Mucosa of stomach (tissue), 1 donor: ENCODE measurements around the gene UQCRHL.
A peak's percentile ranks its signal among the peaks of the same experiment; 100 is the strongest.
"Not testable (repeated sequence)": the region's sequence is repeated elsewhere in the genome, so short reads cannot be mapped to it uniquely, and the experiment has no call there.

Experiments
- H3K27me3 ChIP-seq: one replicate; pipeline ENCODE4 v1.7.0; 2013; ENCODE audit warnings: mild to moderate bottlenecking, low read length; ENCODE audit not compliant: control insufficient read depth, insufficient read depth
- H3K36me3 ChIP-seq: one replicate; pipeline ENCODE4 v1.7.0; 2013; ENCODE audit warnings: low read length; ENCODE audit not compliant: control insufficient read depth, insufficient read depth
- H3K4me1 ChIP-seq: one replicate; pipeline ENCODE4 v1.7.0; 2013; ENCODE audit warnings: mild to moderate bottlenecking, low read length; ENCODE audit not compliant: control insufficient read depth, insufficient read depth
- H3K4me3 ChIP-seq: one replicate; pipeline ENCODE4 v1.7.0; 2013; ENCODE audit warnings: low read length
- H3K9ac ChIP-seq: one replicate; pipeline ENCODE4 v1.7.0; 2013; ENCODE audit warnings: mild to moderate bottlenecking, low read length, moderate library complexity
- H3K9me3 ChIP-seq: one replicate; pipeline ENCODE4 v1.7.0; 2013; ENCODE audit warnings: mild to moderate bottlenecking, low read length, moderate library complexity; ENCODE audit not compliant: control insufficient read depth
- donor health status: Pancreatic carcinoma.

UQCRHL gene

DNA sequence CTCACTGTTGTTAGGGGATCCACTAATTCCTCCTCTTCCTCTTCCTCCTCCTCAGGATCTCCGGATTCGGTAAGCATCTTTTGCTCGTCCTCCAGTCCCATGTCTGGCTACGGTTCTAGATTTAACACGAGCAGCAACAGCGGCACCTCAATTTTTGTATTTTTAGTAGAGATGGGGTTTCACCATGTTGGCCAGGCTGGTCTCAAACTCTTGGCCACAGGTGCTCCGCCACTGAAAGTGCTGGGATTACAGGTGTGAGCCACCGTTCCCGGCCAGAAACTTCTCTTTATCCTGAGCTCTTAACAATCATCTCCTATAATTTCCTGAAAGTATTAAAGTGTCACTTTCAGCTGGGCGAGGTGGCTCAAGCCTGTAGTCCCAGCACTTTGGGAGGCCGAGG is at the start of gene UQCRHL:
Gene UQCRHL, minus strand, starts transcription at position 101 of the 400 bp plus-strand sequence. Its CDS starts 0 bp downstream, at position 101.
- H3K36me3 ChIP-seq, H3K9ac ChIP-seq, H3K9me3 ChIP-seq, H3K4me3 ChIP-seq, H3K27me3 ChIP-seq: not testable (repeated sequence)
- peaks cover 11% of the 10 kb centered on the region for H3K4me1 ChIP-seq

GRCh38 chr1:15856888-15857287 is 49.4 kb upstream of the UQCRHL start:
- Histone ChIP-seq H3K4me1 (peaks cover 3% of the 10 kb centered on the region), H3K27me3 (no peaks in the 10 kb centered on the region), H3K36me3 (no peaks in the 10 kb centered on the region), H3K9me3 (no peaks in the 10 kb centered on the region), H3K4me3 (no peak overlapping the region), H3K9ac (no peak overlapping the region)

DNA sequence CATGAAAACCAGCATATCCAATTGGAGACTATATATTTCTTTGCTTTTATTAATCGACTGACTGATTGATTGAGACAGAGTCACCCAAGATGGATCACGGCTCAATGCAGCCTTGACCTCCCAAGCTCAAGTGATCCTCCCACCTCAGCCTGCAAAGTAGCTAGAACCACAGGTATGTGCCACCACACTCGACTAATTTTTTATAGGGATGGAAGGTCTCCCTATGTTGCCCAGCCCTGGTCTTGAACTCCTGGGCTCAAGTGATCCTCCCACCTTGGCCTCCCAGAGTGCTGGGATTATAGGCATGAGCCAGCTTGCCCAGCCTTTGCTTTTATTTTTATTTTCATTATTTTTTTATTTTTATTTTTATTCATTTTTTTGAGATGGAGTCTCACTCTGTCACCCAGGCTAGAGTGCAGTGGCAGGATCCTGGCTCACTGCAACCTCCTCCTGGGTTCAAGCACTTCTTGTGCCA is 45.4 kb upstream of the UQCRHL start:
- H3K9me3 ChIP-seq: no peaks in the 10 kb centered on the region
- H3K4me1 ChIP-seq: peaks cover 7% of the 10 kb centered on the region
- no peaks in the 10 kb centered on the region for H3K36me3 ChIP-seq
- H3K4me3 ChIP-seq: no peak overlapping the region
- no peak overlapping the region for H3K9ac ChIP-seq
- H3K27me3 ChIP-seq: no peaks in the 10 kb centered on the region

- no peaks in the 10 kb centered on the region for H3K27me3 ChIP-seq
- no peak overlapping the region for H3K4me3 ChIP-seq
- no peaks in the 10 kb centered on the region for H3K36me3 ChIP-seq
- H3K9me3 ChIP-seq: no peaks in the 10 kb centered on the region
- no peak overlapping the region for H3K9ac ChIP-seq
- peaks cover 7% of the 10 kb centered on the region for H3K4me1 ChIP-seq
Measured at GRCh38 chr1:15852036-15852827, 44.8 kb upstream of the UQCRHL start.

DNA sequence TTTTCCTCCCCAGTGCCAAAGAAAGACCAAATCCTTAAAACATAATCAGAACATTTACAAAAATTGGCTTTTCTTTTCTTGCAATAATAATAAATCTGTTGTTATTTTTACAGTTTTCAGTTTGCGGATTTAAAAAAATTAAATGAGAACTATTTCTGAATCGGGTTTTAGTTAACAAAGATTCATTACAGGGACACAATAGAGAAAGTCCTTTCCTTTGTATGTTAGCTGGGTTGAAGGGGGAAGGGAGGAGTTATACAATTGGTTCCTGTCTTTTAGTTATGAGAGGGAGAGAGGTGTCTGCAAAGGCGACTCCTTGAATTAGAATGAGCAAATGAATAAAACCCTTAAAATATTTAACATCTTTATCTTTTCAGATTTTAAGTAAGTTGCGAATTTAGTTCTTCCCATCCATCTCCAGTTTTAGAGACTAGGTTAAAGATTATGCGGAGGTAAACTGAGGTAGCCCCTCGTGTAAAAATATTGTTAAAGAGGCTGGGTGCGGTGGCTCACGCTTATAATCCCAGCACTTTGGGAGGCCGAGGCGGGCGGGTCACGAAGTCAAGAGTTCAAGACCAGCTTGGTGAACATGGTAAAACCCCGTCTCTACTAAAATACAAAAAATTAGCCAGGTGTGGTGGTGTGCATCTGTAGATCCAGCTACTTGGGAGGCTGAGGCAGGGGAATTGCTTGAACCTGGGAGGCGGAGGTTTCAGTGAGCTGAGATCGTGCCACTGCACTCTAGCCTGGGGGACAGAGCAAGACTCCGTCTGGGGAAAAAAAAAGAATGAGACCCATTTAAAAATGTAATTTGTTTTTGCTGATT is 44.0 kb upstream of the UQCRHL start:
- Histone ChIP-seq H3K4me1 (peaks cover 4% of the 10 kb centered on the region), H3K4me3 (no peak overlapping the region), H3K9ac (no peak overlapping the region), H3K36me3 (no peaks in the 10 kb centered on the region), H3K9me3 (no peaks in the 10 kb centered on the region), H3K27me3 (no peaks in the 10 kb centered on the region)

GRCh38 chr1:15850471-15851001 is 43.1 kb upstream of the UQCRHL start:
- Histone ChIP-seq H3K4me3 (no peak overlapping the region), H3K36me3 (no peaks in the 10 kb centered on the region), H3K4me1 (peaks cover 5% of the 10 kb centered on the region), H3K9ac (no peak overlapping the region), H3K27me3 (no peaks in the 10 kb centered on the region), H3K9me3 (no peaks in the 10 kb centered on the region)

DNA sequence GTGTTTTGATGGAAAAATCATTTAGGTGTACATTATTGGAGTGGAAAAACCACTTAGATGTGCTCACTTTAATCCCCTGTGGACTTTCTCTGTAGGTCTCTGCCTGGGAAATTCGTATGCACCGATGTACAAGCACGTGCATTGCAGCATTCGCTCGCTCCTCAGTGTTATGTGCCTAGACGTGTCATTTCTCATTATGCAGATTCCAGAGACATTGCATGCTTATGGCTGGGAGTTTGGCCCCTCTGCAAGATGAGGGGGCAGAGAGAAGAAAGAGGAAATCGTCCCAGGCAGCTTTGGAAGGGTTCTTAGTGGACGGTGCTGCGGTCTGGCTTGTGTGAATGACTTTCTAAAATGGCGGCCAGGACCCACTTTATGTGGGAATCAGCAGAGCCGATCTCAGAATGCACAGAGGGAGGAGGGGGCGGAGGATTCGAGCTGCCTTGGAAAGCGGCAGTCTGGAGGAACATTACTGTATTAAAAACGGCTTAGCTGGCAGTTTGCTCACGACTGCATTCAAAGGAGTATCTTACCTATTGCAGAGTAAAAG is 42.4 kb upstream of the UQCRHL start:
- Histone ChIP-seq H3K9ac (peak overlapping the region; percentile 94), H3K9me3 (no peaks in the 10 kb centered on the region), H3K4me3 (peak overlapping the region; percentile 80), H3K36me3 (no peaks in the 10 kb centered on the region), H3K4me1 (peaks cover 9% of the 10 kb centered on the region), H3K27me3 (no peaks in the 10 kb centered on the region)

DNA sequence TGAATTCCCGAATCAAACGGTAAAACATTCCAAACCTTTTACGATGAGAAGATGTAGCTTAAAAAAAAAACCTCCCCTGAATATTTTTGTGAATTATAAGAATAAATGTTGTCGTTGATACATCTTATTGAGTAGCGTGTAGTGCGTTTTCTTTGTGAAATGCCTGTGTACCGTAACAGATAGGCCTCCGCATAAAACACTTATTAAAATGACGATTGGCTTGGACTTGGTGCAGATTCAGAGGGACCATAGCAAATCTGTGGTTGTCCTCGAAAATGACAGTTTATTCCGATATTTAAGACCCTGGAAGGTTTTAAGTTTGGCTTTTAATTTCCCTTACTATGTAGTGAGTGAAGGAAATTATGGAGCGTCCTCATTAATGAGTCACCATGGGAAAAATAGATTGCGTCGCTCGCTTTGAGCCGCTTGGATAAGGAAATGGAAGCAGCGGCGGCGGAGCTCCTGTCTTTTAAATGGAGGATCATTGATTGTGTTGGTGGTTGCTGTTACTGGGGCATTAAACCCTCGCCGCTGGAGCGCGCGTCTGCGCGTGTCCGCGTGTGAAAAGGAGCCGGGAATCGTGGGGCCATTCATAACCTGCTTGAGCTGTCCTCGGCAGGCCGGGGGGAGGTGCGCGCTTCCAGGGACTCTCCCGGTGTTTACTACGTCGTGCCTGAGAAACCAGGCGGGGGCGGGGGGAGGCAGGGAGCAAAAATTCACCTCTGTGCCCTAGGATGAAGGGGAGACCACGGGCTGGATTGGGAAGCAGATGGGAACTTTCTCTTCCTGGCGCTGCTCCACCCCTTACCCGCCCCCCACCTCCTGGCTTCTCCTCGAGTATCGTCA is 41.7 kb upstream of the UQCRHL start:
- H3K36me3 ChIP-seq: no peaks in the 10 kb centered on the region
- peak overlapping the region; percentile 94 for H3K9ac ChIP-seq
- no peaks in the 10 kb centered on the region for H3K9me3 ChIP-seq
- peak overlapping the region; percentile 80 for H3K4me3 ChIP-seq
- peaks cover 10% of the 10 kb centered on the region for H3K4me1 ChIP-seq
- no peaks in the 10 kb centered on the region for H3K27me3 ChIP-seq

- H3K4me1 ChIP-seq: peaks cover 15% of the 10 kb centered on the region
- no peaks in the 10 kb centered on the region for H3K36me3 ChIP-seq
- peak overlapping the region; percentile 80 for H3K4me3 ChIP-seq
- no peaks in the 10 kb centered on the region for H3K27me3 ChIP-seq
- no peaks in the 10 kb centered on the region for H3K9me3 ChIP-seq
- peak overlapping the region; percentile 94 for H3K9ac ChIP-seq
Measured at GRCh38 chr1:15848143-15848928, 40.9 kb upstream of the UQCRHL start.

DNA sequence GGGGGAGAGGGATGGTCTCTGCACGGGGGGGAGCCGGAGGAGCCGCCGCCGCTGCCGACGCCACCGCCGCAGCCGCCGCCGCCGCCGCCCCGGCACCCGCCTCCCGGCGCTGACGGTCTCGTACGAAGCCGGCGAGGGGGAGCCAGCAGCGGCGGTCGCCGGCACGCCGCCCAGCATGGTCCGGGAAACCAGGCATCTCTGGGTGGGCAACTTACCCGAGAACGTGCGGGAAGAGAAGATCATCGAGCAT is 40.4 kb upstream of the UQCRHL start:
- peaks cover 15% of the 10 kb centered on the region for H3K4me1 ChIP-seq

More for the DNA sequence above, 40.4 kb upstream of the UQCRHL start:
- no peaks in the 10 kb centered on the region for H3K9me3 ChIP-seq
- H3K9ac ChIP-seq: peak overlapping the region; percentile 94
- peak overlapping the region; percentile 80 for H3K4me3 ChIP-seq
- H3K36me3 ChIP-seq: no peaks in the 10 kb centered on the region
- no peaks in the 10 kb centered on the region for H3K27me3 ChIP-seq
